ENCODE results near the gene ABRACL. TPM values are rescaled to one million over a fixed set of nuclear protein-coding genes. Genes with fewer than 3 reads are reported as not detected.

Gene ABRACL
- total and polyA plus RNA-seq, 2 experiments from 2014 or later, result 134 to 516 TPM

- TF ChIP-seq REST (IDR thresholded peaks at IDR 0.05; ENCODE audit: unreplicated experiment) (no peak), ZNF462 (CRISPR knock-in tag; IDR thresholded peaks at IDR 0.05) (no peak)
Observed at GRCh38 chr6:139030228-139030963, 1.9 kb downstream of the ABRACL start (continued).

- DNase-seq (ENCODE audit: low spot score), result no peak
- no peak overlapping the region for H3K27ac Mint-ChIP-seq
- H3K79me2 ChIP-seq (replicated peaks; ENCODE audit: insufficient read depth), result peaks cover 48% of the 10 kb centered on the region
- peaks cover 65% of the 10 kb centered on the region for H3K36me3 Mint-ChIP-seq (ENCODE audit: low read depth)
- no peak overlapping the region for H3K4me3 Mint-ChIP-seq
- H3K9me2 ChIP-seq (ENCODE audit: insufficient read depth), result no peaks in the 10 kb centered on the region
- no peak for ATAC-seq
- H3K4me3 ChIP-seq, result no peak overlapping the region
- H3K9me3 Mint-ChIP-seq, result no peaks in the 10 kb centered on the region
- peaks cover 6% of the 10 kb centered on the region for H3K27me3 Mint-ChIP-seq (ENCODE audit: insufficient read depth, low read depth, poor library complexity)
- H3K4me1 Mint-ChIP-seq, result peaks cover 19% of the 10 kb centered on the region
- no peak overlapping the region for H3K4me2 ChIP-seq
- H3K27ac ChIP-seq (ENCODE audit: low read depth), result peak overlapping the region; percentile 55; the same call in 1 of the 2 replicates
- peaks cover 24% of the 10 kb centered on the region; the same call in 1 of the 2 replicates for H4K20me1 ChIP-seq (replicated peaks; ENCODE audit: insufficient read depth)
- no peaks in the 10 kb centered on the region for H3F3A ChIP-seq (replicated peaks; ENCODE audit: low read depth)
- H3K36me3 ChIP-seq (ENCODE audit: insufficient read depth), result peaks cover 28% of the 10 kb centered on the region
- no peak overlapping the region for H2AFZ ChIP-seq
- H3K27me3 ChIP-seq (ENCODE audit: insufficient read depth), result no peaks in the 10 kb centered on the region
- peaks cover 15% of the 10 kb centered on the region for H3K4me1 ChIP-seq (ENCODE audit: insufficient read depth)
- TF ChIP-seq ZNF462 (CRISPR knock-in tag; IDR thresholded peaks at IDR 0.05) (no peak), POLR2AphosphoS5 (IDR thresholded peaks at IDR 0.05; ENCODE audit: low read depth) (no peak), EZH2phosphoT487 (IDR thresholded peaks at IDR 0.05; ENCODE audit: unreplicated experiment) (no peak)
Observed at GRCh38 chr6:139037490-139037889, 8.9 kb downstream of the ABRACL start.

Measured in GM23338 (cell line).